Uterus (tissue), 4 donors: Measurements from ENCODE around the gene S1PR3. TPM values are rescaled to one million over a fixed set of nuclear protein-coding genes. Genes with fewer than 3 reads are reported as not detected.

ENCODE experiments used
- DNase-seq, 2 donors: peaks; one replicate each; pipeline ENCODE4 v3.0.0-alpha.2; 2019 to 2020
- H3K27ac ChIP-seq, 2 donors: fragments of 200-600 bp; sonication (generic); 1 replicate in 1 of 2; 2 replicates in 1 of 2; pipeline ENCODE4 v1.5.1; 2016 to 2018
- H3K27me3 ChIP-seq, 2 donors: fragments of 200-600 bp; sonication (generic); one replicate each; pipeline ENCODE4 v1.5.1; 2018 to 2019; ENCODE audit warnings: control low read depth in 1 of 2
- H3K36me3 ChIP-seq, 2 donors: fragments of 200-600 bp; sonication (generic); one replicate each; pipeline ENCODE4 v1.5.1; 2019; ENCODE audit warnings: control low read depth in 1 of 2
- H3K4me1 ChIP-seq, 2 donors: fragments of 200-600 bp; sonication (generic); one replicate each; pipeline ENCODE4 v1.5.1; 2018 to 2019; ENCODE audit warnings: control low read depth in 1 of 2
- H3K4me3 ChIP-seq, 2 donors: fragments of 200-600 bp; sonication (generic); 1 replicate in 1 of 2; 2 replicates in 1 of 2; pipeline ENCODE4 v1.5.1; 2018 to 2019; ENCODE audit warnings: mild to moderate bottlenecking in 1 of 2
- H3K9me3 ChIP-seq, 2 donors: fragments of 200-600 bp; sonication (generic); one replicate each; pipeline ENCODE4 v1.5.1; 2019; ENCODE audit warnings: control low read depth in 1 of 2
- POLR2A ChIP-seq, 2 donors: fragments of 450-650 bp; IDR thresholded peaks; one replicate each; pipeline ENCODE4 v1.6.1; 2016; ENCODE audit warnings: antibody characterized with exemption in 2 of 2, mild to moderate bottlenecking in 1 of 2, moderate library complexity in 1 of 2
- intact Hi-C: fragments of 100-400 bp; cut with DNase I; formaldehyde crosslinking; loops from one replicate; pipeline ENCODE4 v1.15.1; 2023; ENCODE audit warnings: low total_unique reads
- total RNA-seq, 4 donors: library from RNA; depleted of rRNA in 3 of 4; stranded (reverse); fragments of >200 nt in 3 of 4; gene quantifications; one replicate each; pipeline versions ENCODE4 v1.1.0 to v1.2.4, GENCODE V29; 2014 to 2023
- TF ChIP-seq, protein P1 (sequence below), 4 experiments: fragments of 200-600 bp in 2 of 4; fragments of 450-650 bp in 2 of 4; sonication (generic) in 2 of 4; IDR thresholded peaks; one replicate each; pipeline ENCODE4 v1.5.1; 2016 to 2019; ENCODE audit warnings: antibody characterized with exemption in 4 of 4, mild to moderate bottlenecking in 2 of 4, moderate library complexity in 1 of 4
- donor health status: DM: yes; HTN: yes; CAD: no.

Gene S1PR3
- total RNA-seq, 4 donors from 2014 or later = 6.4 to 57.3 (median 26.3) TPM

GRCh38 chr9:89044881-89045280, 53.6 kb downstream of the S1PR3 start:
- no peak for DNase-seq
- Histone ChIP-seq H3K27me3 (no peaks in the 10 kb centered on the region), H3K9me3 (no peaks in the 10 kb centered on the region), H3K27ac (no peak overlapping the region), H3K36me3 (no peaks in the 10 kb centered on the region), H3K4me1 (no peaks in the 10 kb centered on the region), H3K4me3 (no peak overlapping the region)
- TF ChIP-seq, protein P1, sequence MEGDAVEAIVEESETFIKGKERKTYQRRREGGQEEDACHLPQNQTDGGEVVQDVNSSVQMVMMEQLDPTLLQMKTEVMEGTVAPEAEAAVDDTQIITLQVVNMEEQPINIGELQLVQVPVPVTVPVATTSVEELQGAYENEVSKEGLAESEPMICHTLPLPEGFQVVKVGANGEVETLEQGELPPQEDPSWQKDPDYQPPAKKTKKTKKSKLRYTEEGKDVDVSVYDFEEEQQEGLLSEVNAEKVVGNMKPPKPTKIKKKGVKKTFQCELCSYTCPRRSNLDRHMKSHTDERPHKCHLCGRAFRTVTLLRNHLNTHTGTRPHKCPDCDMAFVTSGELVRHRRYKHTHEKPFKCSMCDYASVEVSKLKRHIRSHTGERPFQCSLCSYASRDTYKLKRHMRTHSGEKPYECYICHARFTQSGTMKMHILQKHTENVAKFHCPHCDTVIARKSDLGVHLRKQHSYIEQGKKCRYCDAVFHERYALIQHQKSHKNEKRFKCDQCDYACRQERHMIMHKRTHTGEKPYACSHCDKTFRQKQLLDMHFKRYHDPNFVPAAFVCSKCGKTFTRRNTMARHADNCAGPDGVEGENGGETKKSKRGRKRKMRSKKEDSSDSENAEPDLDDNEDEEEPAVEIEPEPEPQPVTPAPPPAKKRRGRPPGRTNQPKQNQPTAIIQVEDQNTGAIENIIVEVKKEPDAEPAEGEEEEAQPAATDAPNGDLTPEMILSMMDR (IDR thresholded peaks at IDR 0.05) = no peak
- TF ChIP-seq POLR2A (IDR thresholded peaks at IDR 0.05) = no peak
- intact Hi-C loops = no loop called here

GRCh38 chr9:89046832-89047231, 55.6 kb downstream of the S1PR3 start:
- no peaks in the 10 kb centered on the region for H3K27me3 ChIP-seq
- no peaks in the 10 kb centered on the region for H3K4me1 ChIP-seq
- H3K4me3 ChIP-seq = no peak overlapping the region
- TF ChIP-seq, protein P1 (IDR thresholded peaks at IDR 0.05) = no peak
- no peak for TF ChIP-seq POLR2A (IDR thresholded peaks at IDR 0.05)
- DNase-seq = no peak
- intact Hi-C loops = no loop called here
- H3K36me3 ChIP-seq = no peaks in the 10 kb centered on the region
- H3K27ac ChIP-seq = peak overlapping the region; percentile 45 to 61
- H3K9me3 ChIP-seq = no peaks in the 10 kb centered on the region

DNA sequence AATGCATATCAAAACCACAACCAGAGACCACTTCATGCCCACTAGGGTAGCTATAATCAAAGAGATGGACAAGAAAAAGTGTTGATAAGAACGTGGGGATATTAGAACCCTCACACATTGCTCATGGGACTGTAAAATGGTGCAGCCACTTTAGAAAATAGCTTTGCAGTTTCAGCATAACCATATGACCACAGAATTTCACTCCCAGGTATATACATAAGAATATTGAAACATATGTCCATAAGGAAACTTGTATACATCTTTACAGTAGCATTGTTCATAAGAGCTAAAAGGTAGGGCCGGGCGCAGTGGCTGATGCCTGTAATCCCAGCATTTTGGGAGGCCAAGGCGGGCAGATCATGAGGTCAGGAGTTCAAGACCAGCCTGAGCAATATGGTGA, 56.4 kb downstream of the S1PR3 start:
- Histone ChIP-seq H3K36me3 (no peaks in the 10 kb centered on the region), H3K27me3 (no peaks in the 10 kb centered on the region), H3K4me1 (no peaks in the 10 kb centered on the region), H3K9me3 (no peaks in the 10 kb centered on the region), H3K27ac (peak overlapping the region in 1 of 2 donors; percentile 45), H3K4me3 (no peak overlapping the region)
- DNase-seq = no peak
- intact Hi-C loops = no loop called here
- TF ChIP-seq POLR2A (IDR thresholded peaks at IDR 0.05) = no peak
- TF ChIP-seq, protein P1 (IDR thresholded peaks at IDR 0.05) = no peak

- TF ChIP-seq POLR2A (IDR thresholded peaks at IDR 0.05) = no peak
- TF ChIP-seq, protein P1 (IDR thresholded peaks at IDR 0.05) = no peak
- intact Hi-C loops = no loop called here
- H3K27ac ChIP-seq = no peak overlapping the region
- no peak for DNase-seq
- H3K27me3 ChIP-seq = no peaks in the 10 kb centered on the region
- no peaks in the 10 kb centered on the region for H3K4me1 ChIP-seq
- no peaks in the 10 kb centered on the region for H3K9me3 ChIP-seq
- H3K36me3 ChIP-seq = no peaks in the 10 kb centered on the region
- H3K4me3 ChIP-seq = no peak overlapping the region
Observed at GRCh38 chr9:89048616-89049015, 57.3 kb downstream of the S1PR3 start.

DNA sequence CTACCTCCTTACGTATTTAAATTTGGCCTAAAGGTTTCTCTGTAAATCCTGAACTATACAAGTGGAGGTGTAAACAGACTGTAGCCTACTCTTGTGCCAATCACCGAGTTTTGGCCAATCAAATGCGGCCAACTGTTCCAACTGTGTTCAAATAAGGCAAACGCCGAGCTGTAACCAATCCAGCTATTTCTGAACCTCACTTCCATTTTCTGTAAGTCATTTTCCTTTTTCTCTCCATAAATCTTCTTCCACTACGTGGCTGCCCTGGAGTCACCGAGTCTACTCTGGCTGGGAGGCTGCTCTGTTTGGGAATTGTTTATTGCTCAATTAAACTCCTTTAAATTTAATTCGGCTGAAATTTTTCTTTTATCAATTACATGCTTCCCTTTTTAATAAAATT, 58.4 kb downstream of the S1PR3 start:
- Histone ChIP-seq H3K27me3 (no peaks in the 10 kb centered on the region), H3K27ac (no peak overlapping the region), H3K4me1 (no peaks in the 10 kb centered on the region), H3K36me3 (no peaks in the 10 kb centered on the region), H3K9me3 (no peaks in the 10 kb centered on the region), H3K4me3 (no peak overlapping the region)
- DNase-seq = no peak
- TF ChIP-seq POLR2A (IDR thresholded peaks at IDR 0.05) = no peak
- TF ChIP-seq, protein P1 (IDR thresholded peaks at IDR 0.05) = no peak
- intact Hi-C loops = no loop called here
